Measurements from ENCODE around the gene TSEN54.

TSEN54 gene

DNA sequence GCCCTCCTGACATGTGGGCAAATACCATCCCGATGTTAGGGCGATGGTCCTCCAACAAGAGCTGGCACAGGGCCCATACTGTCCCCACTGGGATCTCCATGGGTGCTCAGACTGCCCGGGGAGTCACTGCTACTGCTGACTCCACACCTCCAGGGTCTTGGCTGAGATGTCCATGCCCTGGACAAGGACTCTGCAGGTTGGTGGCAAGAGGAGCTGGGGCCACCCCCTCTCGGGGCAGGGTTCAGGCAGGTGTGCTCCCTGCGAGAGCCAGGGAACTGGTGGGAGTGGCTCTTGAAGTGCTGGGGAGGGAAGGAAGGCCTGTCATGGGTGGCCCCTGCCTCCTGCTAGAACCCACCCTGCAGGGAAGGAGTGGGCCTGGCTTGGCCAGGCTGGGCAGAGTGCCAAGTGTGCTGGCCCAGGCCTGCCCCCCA, 7.4 kb upstream of the TSEN54 start:
- H3K4me3 ChIP-seq (ENCODE audit: low read depth, low read length): no peak overlapping the region
- no peak for TF ChIP-seq CTCF (conservative IDR thresholded peaks at IDR 0.05; ENCODE audit: low read depth, low read length)

GRCh38 chr17:75509528-75510258, 6.6 kb upstream of the TSEN54 start:
- DNase-seq (ENCODE audit: low read depth): no peak
- H3K4me3 ChIP-seq (ENCODE audit: low read depth, low read length): no peak overlapping the region
- TF ChIP-seq CTCF (conservative IDR thresholded peaks at IDR 0.05; ENCODE audit: low read depth, low read length): no peak

More for the DNA sequence above, 7.4 kb upstream of the TSEN54 start:
- no peak for DNase-seq (ENCODE audit: low read depth)

DNA sequence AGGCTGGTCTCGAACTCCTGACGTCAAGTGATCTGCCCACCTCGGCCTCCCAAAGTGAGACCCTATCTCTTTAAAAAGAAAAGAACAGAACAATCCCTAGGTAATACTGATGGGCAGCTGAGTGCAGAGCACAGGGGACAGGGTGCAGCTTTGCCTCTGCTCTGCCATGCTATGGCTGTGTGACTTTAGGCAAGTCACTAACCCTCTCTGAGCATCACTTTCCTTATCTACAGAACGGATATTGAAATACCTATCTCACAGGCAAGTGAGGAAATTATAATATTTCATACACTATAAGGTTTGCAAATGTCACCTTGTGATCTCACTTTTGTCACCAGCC, 5.1 kb upstream of the TSEN54 start:
- TF ChIP-seq CTCF (conservative IDR thresholded peaks at IDR 0.05; ENCODE audit: low read depth, low read length): no peak
- DNase-seq (ENCODE audit: low read depth): no peak
- no peak overlapping the region for H3K4me3 ChIP-seq (ENCODE audit: low read depth, low read length)

DNA sequence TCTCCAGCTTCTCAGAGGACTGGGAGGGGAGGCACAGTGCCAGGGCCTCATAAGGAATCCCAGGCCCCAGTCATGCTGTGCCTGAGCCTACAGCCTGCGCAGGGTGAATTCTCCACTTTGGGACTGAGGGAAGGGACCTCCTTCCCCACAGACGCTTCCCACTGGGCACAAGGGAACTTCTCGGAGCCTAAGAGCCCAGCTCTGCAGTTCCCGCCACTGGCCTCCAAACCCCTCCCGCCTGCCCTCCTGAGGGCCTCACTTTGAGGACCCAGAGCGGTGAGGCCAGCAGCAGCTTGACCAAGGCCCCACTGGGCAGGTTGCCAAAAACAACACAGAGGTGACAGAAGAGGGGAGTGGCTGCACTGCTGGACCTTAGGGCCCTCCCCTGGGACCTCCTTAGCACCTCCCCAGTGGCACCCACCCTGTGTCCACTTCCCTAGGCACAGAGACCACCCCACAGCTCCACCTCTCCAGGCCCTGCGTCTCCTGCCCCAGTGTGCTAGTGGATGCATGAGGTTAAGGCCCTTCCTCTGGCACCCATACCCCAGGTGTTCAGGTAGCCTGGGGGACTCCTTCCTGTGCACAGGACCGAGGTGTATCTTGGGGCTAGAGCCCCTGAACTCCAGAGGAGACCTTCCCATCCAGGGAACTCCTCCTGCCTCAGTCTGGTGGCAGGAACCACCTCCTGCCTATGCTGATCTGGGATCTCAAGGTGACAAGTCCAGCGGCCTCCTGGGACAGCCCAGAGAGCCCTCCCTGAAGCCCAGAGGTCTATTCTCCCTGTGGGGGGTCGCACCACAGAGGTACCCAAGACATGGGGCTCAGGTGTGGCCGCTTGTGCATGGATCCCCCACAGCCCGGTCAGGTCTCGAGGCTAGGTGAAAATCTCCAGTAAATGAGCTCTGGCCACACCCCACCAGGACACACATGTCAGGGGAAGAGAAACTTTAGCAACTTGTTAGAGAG, 4.4 kb upstream of the TSEN54 start:
- DNase-seq (ENCODE audit: low read depth): peak; percentile 22
- H3K4me3 ChIP-seq (ENCODE audit: low read depth, low read length): no peak overlapping the region
- TF ChIP-seq CTCF (conservative IDR thresholded peaks at IDR 0.05; ENCODE audit: low read depth, low read length): no peak

GRCh38 chr17:75512926-75513640, 3.2 kb upstream of the TSEN54 start:
- peak; percentile 47 for DNase-seq (ENCODE audit: low read depth)
- no peak for TF ChIP-seq CTCF (conservative IDR thresholded peaks at IDR 0.05; ENCODE audit: low read depth, low read length)
- H3K4me3 ChIP-seq (ENCODE audit: low read depth, low read length): no peak overlapping the region

DNA sequence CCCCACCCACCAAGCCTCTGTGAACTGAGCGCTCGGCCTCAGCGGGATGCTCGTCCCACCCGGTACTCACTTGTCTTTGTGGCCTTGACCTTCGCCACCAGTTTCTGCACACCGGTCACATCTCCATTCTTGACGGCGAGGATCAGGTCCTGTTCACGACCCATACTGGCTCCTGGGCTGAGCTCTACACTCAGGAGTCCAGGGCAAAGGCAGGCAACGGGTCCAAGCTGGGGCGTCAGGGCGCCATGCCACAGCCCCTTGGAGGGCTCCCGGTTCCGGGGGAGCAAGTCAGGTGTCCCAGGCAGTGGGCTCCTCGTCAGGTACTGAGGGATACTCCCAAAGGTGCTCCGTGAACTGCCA, 2.7 kb upstream of the TSEN54 start:
- H3K4me3 ChIP-seq (ENCODE audit: low read depth, low read length): no peak overlapping the region
- TF ChIP-seq CTCF (conservative IDR thresholded peaks at IDR 0.05; ENCODE audit: low read depth, low read length): no peak
- no peak for DNase-seq (ENCODE audit: low read depth)
